RCC 7860 (cell line): ENCODE measurements around the gene PSMD8.
"Not testable (repeated sequence)": the region's sequence is repeated elsewhere in the genome, so short reads cannot be mapped to it uniquely, and the experiment has no call there.

ENCODE experiments used
- DNase-seq: peaks from one replicate; pipeline ENCODE4 v3.0.0-alpha.2; 2015; ENCODE audit warnings: low spot score
- FAIRE-seq: peaks from 2 replicates; lab custom pipeline; 2012; peaks lifted over from hg19 to GRCh38; lab: Jason Lieb, UNC

PSMD8 gene

GRCh38 chr19:38361633-38362075 lies 12.7 kb upstream of the PSMD8 start:
- DNase-seq = no peak
- no peak for FAIRE-seq

GRCh38 chr19:38362076-38362945 lies 12.1 kb upstream of the PSMD8 start:
- DNase-seq (no peak), FAIRE-seq (no peak)

- not testable (repeated sequence) for DNase-seq, FAIRE-seq
Observed at GRCh38 chr19:38362946-38363688, 11.3 kb upstream of the PSMD8 start.

GRCh38 chr19:38367041-38367440 lies 7.3 kb upstream of the PSMD8 start:
- FAIRE-seq = no peak
- no peak for DNase-seq

- no peak for DNase-seq
- FAIRE-seq = no peak
Observed at GRCh38 chr19:38369584-38369983, 4.8 kb upstream of the PSMD8 start.

- FAIRE-seq = no peak
- DNase-seq = no peak
Observed at GRCh38 chr19:38370299-38370698, 4.1 kb upstream of the PSMD8 start.

- FAIRE-seq (no peak), DNase-seq (no peak)
Observed at GRCh38 chr19:38371081-38371480, 3.3 kb upstream of the PSMD8 start.

- DNase-seq = no peak
- no peak for FAIRE-seq
Observed at GRCh38 chr19:38373907-38374331, 452 bp upstream of the PSMD8 start.

GRCh38 chr19:38375098-38375493 lies 725 bp downstream of the PSMD8 start:
- DNase-seq = no peak
- no peak for FAIRE-seq

GRCh38 chr19:38375748-38376147 lies 1.4 kb downstream of the PSMD8 start:
- FAIRE-seq = no peak

GRCh38 chr19:38376576-38376975 lies 2.2 kb downstream of the PSMD8 start:
- FAIRE-seq (no peak), DNase-seq (no peak)

More at GRCh38 chr19:38375748-38376147, 1.4 kb downstream of the PSMD8 start:
- DNase-seq = no peak

- DNase-seq (no peak), FAIRE-seq (no peak)
Observed at GRCh38 chr19:38377052-38377451, 2.7 kb downstream of the PSMD8 start.

GRCh38 chr19:38378866-38379265 lies 4.5 kb downstream of the PSMD8 start:
- FAIRE-seq (no peak), DNase-seq (no peak)

- DNase-seq (no peak), FAIRE-seq (no peak)
Observed at GRCh38 chr19:38381138-38381537, 6.8 kb downstream of the PSMD8 start.

GRCh38 chr19:38383184-38383583 lies 8.8 kb downstream of the PSMD8 start:
- DNase-seq = no peak
- no peak for FAIRE-seq

GRCh38 chr19:38383743-38384142 lies 9.4 kb downstream of the PSMD8 start:
- DNase-seq (no peak), FAIRE-seq (no peak)

GRCh38 chr19:38384209-38385027 lies 10.0 kb downstream of the PSMD8 start:
- DNase-seq (no peak), FAIRE-seq (no peak)

GRCh38 chr19:38385057-38385803 lies 10.9 kb downstream of the PSMD8 start:
- FAIRE-seq = no peak

GRCh38 chr19:38385804-38386257 lies 11.5 kb downstream of the PSMD8 start:
- FAIRE-seq = no peak

More at GRCh38 chr19:38385057-38385803, 10.9 kb downstream of the PSMD8 start:
- no peak for DNase-seq

GRCh38 chr19:38386300-38386970 lies 12.1 kb downstream of the PSMD8 start:
- FAIRE-seq = no peak
- DNase-seq = no peak

More at GRCh38 chr19:38385804-38386257, 11.5 kb downstream of the PSMD8 start:
- no peak for DNase-seq
